Kidney (tissue), 14 donors: ENCODE data around the gene CDC42. TPM values are rescaled to one million over a fixed set of nuclear protein-coding genes. Genes with fewer than 3 reads are reported as not detected.

Experiments
- DNase-seq, 5 donors: peaks; one replicate each; pipeline ENCODE4 v3.0.0-alpha.2; 2013 to 2020
- FAIRE-seq: peaks from 2 replicates; lab custom pipeline; 2012; peaks lifted over from hg19 to GRCh38; lab: Jason Lieb, UNC
- H3K27ac ChIP-seq, 2 donors: one replicate each; pipeline ENCODE4 v1.7.0; 2013; ENCODE audit warnings: low read depth in 2 of 2, low read length in 2 of 2, inconsistent platforms in 1 of 2
- H3K27me3 ChIP-seq: one replicate; pipeline ENCODE4 v1.7.1; 2013; ENCODE audit warnings: low read length, inconsistent platforms; ENCODE audit not compliant: control insufficient read depth, insufficient read depth
- H3K36me3 ChIP-seq, 3 donors: one replicate each; pipeline versions ENCODE4 v1.7.0 to v1.7.1; 2013; ENCODE audit warnings: low read length in 3 of 3, control low read depth in 1 of 3, inconsistent platforms in 1 of 3; ENCODE audit not compliant: insufficient read depth in 3 of 3, control insufficient read depth in 2 of 3
- H3K4me1 ChIP-seq, 3 donors: one replicate each; pipeline versions ENCODE4 v1.7.0 to v1.7.1; 2013; ENCODE audit warnings: low read length in 3 of 3, inconsistent platforms in 1 of 3, low read depth in 1 of 3; ENCODE audit not compliant: control insufficient read depth in 2 of 3, insufficient read depth in 2 of 3
- H3K4me3 ChIP-seq, 3 donors: one replicate each; pipeline versions ENCODE4 v1.7.0 to v1.8.1; 2013; ENCODE audit warnings: low read length in 3 of 3, control low read depth in 1 of 3, inconsistent platforms in 1 of 3
- H3K9ac ChIP-seq, 3 donors: one replicate each; pipeline versions ENCODE4 v1.7.0 to v1.7.1; 2013; ENCODE audit warnings: low read length in 3 of 3, control low read depth in 1 of 3, inconsistent platforms in 1 of 3
- H3K9me3 ChIP-seq, 3 donors: one replicate each; pipeline versions ENCODE4 v1.7.0 to v1.7.1; 2013; ENCODE audit warnings: low read length in 3 of 3, control low read depth in 1 of 3, inconsistent platforms in 1 of 3; ENCODE audit not compliant: control insufficient read depth in 2 of 3, insufficient read depth in 1 of 3
- CTCF ChIP-seq: IDR thresholded peaks from 3 replicates; pipeline ENCODE4 v1.5.1; 2012; ENCODE audit warnings: mild to moderate bottlenecking, moderate library complexity, borderline replicate concordance; ENCODE audit not compliant: insufficient read depth; ENCODE audit errors: extremely low read depth
- intact Hi-C: fragments of 100-400 bp; cut with DNase I; formaldehyde crosslinking; loops from one replicate; pipeline ENCODE4 v1.11.1; 2022
- polyA plus RNA-seq: library from polyadenylated mRNA; stranded (reverse); fragments of 350-450 nt; fragmentation: Illumina TruSeq; extraction: RNeasy Lipid Tissue Mini Kit (QIAGEN cat#74804); gene quantifications from one replicate; pipeline ENCODE4 v1.2.3, GENCODE V29; 2014; ENCODE audit warnings: low read depth, low replicate concordance; ENCODE audit not compliant: insufficient read depth
- total RNA-seq: library from RNA; stranded (reverse); fragmentation: NEBNext Ultra II Directional; extraction: Animal tissue kit (Norgen Biotek cat#: 25700); gene quantifications from one replicate; pipeline ENCODE4 v1.2.1, GENCODE V29; 2021
- donor health status: control.
- donor health status: control.
- donor health status: control.
- donor health status: control.
- donor health status: control.
- donor health status: DM: yes; HTN: yes; CAD: no.
- donor health status: Normal renal cell carcinoma (clear cell type).

Gene CDC42
- total and polyA plus RNA-seq, 2 donors from 2014 or later = 207 to 248 TPM

- intact Hi-C loops = no loop called here
- H3K4me1 ChIP-seq = peaks cover 0 to 6% (median 6%) of the 10 kb centered on the region in 3 donors
- no peaks in the 10 kb centered on the region for H3K27me3 ChIP-seq
- no peak overlapping the region for H3K4me3 ChIP-seq
- DNase-seq = no peak
- no peaks in the 10 kb centered on the region for H3K9me3 ChIP-seq
- no peaks in the 10 kb centered on the region for H3K36me3 ChIP-seq
- no peak for FAIRE-seq
- H3K27ac ChIP-seq = no peak overlapping the region
- TF ChIP-seq CTCF = no peak
- no peak overlapping the region for H3K9ac ChIP-seq
Observed at GRCh38 chr1:22021061-22021460, 31.4 kb upstream of the CDC42 start.

- peak overlapping the region; percentile 69 to 80 (median 71) for H3K9ac ChIP-seq
- no peak for FAIRE-seq
- peak overlapping the region; percentile 98 to 99 for H3K27ac ChIP-seq
- no peaks in the 10 kb centered on the region for H3K27me3 ChIP-seq
- H3K4me1 ChIP-seq = peaks cover 0 to 10% (median 6%) of the 10 kb centered on the region in 3 donors
- intact Hi-C loops = no loop called here
- no peak for TF ChIP-seq CTCF
- H3K36me3 ChIP-seq = no peaks in the 10 kb centered on the region
- peak in 4 of 5 donors; percentile 77 to 92 (median 85) for DNase-seq
- H3K9me3 ChIP-seq = no peaks in the 10 kb centered on the region
- peak overlapping the region; percentile 84 to 99 (median 95) for H3K4me3 ChIP-seq
Observed at GRCh38 chr1:22024485-22025367, 27.8 kb upstream of the CDC42 start.

GRCh38 chr1:22025368-22026155 lies 26.9 kb upstream of the CDC42 start:
- TF ChIP-seq CTCF = no peak
- peaks cover 0 to 10% (median 6%) of the 10 kb centered on the region in 3 donors for H3K4me1 ChIP-seq
- intact Hi-C loops = no loop called here

More at GRCh38 chr1:22025368-22026155, 26.9 kb upstream of the CDC42 start:
- DNase-seq = peak; percentile 93 to 97 (median 96)
- no peaks in the 10 kb centered on the region for H3K27me3 ChIP-seq
- H3K9ac ChIP-seq = peak overlapping the region; percentile 80 to 100 (median 99)
- H3K36me3 ChIP-seq = peaks cover 0 to 3% (median 0%) of the 10 kb centered on the region in 3 donors
- no peak for FAIRE-seq
- H3K4me3 ChIP-seq = peak overlapping the region; percentile 84 to 99 (median 95)
- peak overlapping the region; percentile 98 to 99 for H3K27ac ChIP-seq
- no peaks in the 10 kb centered on the region for H3K9me3 ChIP-seq
